Endothelial cell (in vitro differentiated cells): ENCODE measurements around the gene PADI4. TPM values are rescaled to one million over a fixed set of nuclear protein-coding genes. Genes with fewer than 3 reads are reported as not detected.

Source experiments
- DNase-seq: peaks from one replicate; pipeline ENCODE4 v3.0.0; 2021; ENCODE audit warnings: low spot score
- H3K27ac Mint-ChIP-seq: one replicate; pipeline ENCODE4 v1.8.0; 2021; ENCODE audit warnings: mixed read lengths, inconsistent platforms; ENCODE audit not compliant: unreplicated experiment
- H3K27me3 Mint-ChIP-seq: one replicate; pipeline ENCODE4 v1.8.0; 2021; ENCODE audit warnings: mild to moderate bottlenecking, moderate library complexity, mixed read lengths, inconsistent platforms; ENCODE audit not compliant: unreplicated experiment
- H3K36me3 Mint-ChIP-seq: one replicate; pipeline ENCODE4 v1.8.0; 2021; ENCODE audit warnings: mild to moderate bottlenecking, low read depth, mixed read lengths, inconsistent platforms; ENCODE audit not compliant: unreplicated experiment
- H3K4me1 Mint-ChIP-seq: one replicate; pipeline ENCODE4 v1.8.0; 2021; ENCODE audit warnings: mild to moderate bottlenecking, mixed read lengths, inconsistent platforms; ENCODE audit not compliant: unreplicated experiment
- H3K4me3 Mint-ChIP-seq: one replicate; pipeline ENCODE4 v1.8.0; 2021; ENCODE audit warnings: mild to moderate bottlenecking, mixed read lengths, inconsistent platforms; ENCODE audit not compliant: unreplicated experiment
- H3K9me3 Mint-ChIP-seq: one replicate; pipeline ENCODE4 v1.8.0; 2021; ENCODE audit warnings: mixed read lengths, inconsistent platforms; ENCODE audit not compliant: unreplicated experiment
- CTCF ChIP-seq: fragments of 200-600 bp; sonication (generic); IDR thresholded peaks from one replicate; pipeline ENCODE4 v1.5.0; 2021; ENCODE audit warnings: antibody characterized with exemption; ENCODE audit not compliant: unreplicated experiment
- long read RNA-seq: library from polyadenylated mRNA; unstranded; transcript quantifications from one replicate; pipeline ENCODE4 v2.0.0, GENCODE V29; 2020; ENCODE audit not compliant: unreplicated experiment
- total RNA-seq: library from RNA; stranded (reverse); fragmentation: NEBNext Ultra II Directional; extraction: Animal tissue kit (Norgen Biotek cat#: 25700); gene quantifications from one replicate; pipeline ENCODE4 v1.2.1, GENCODE V29; 2021; ENCODE audit not compliant: unreplicated experiment

PADI4 gene
- total RNA-seq: not detected
- long read RNA-seq: 0 reads

DNA sequence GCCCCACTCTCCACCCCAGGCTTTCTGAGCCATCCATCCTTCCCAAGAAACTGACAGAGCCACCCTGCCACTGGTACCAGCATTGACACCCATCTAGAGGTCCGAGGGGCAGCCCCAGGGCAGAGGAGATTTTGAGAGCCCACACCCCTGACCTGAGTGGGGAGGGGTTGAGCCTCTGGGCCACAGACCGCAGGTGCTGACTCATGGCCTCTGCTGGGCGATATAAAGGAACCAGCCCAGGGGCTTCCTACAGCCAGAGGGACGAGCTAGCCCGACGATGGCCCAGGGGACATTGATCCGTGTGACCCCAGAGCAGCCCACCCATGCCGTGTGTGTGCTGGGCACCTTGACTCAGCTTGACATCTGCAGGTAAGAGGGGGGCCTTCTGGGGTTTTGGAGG lies at the start of gene PADI4:
TSS of gene PADI4 (plus strand) at position 252 of the 400 bp plus-strand sequence. CDS start at position 278, 26 bp downstream.
- H3K4me1 Mint-ChIP-seq: no peaks in the 10 kb centered on the region
- peaks cover 1% of the 10 kb centered on the region for H3K9me3 Mint-ChIP-seq
- no peak within 1 kb of the TSS for H3K4me3 Mint-ChIP-seq
- peaks cover 7% of the 10 kb centered on the region for H3K27me3 Mint-ChIP-seq
- DNase-seq: no peak
- no peak for TF ChIP-seq CTCF
- no peak within 1 kb of the TSS for H3K27ac Mint-ChIP-seq
- H3K36me3 Mint-ChIP-seq: peaks cover 2% of the 10 kb centered on the region

DNA sequence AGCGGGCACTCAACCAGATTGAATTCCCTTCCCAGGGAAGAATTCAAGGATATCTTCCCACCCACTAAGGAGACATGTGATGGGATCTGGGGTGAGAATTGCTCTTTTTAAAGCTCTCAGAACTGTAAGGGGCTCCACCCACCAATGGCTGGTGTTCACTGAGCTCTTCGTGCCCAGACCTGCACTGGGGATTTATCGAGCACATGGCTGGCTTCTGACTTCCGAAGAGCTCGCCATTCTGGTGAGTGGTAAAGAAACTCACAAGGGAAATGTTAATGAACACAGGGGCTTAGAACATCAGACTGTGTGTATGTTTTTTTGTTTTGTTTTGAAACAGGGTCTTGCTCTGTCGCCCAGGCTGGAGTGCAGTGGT lies 49.3 kb upstream of the PADI4 start:
- no peak for DNase-seq
- H3K4me3 Mint-ChIP-seq: no peak overlapping the region
- TF ChIP-seq CTCF: no peak
- H3K4me1 Mint-ChIP-seq: no peaks in the 10 kb centered on the region
- H3K27me3 Mint-ChIP-seq: no peaks in the 10 kb centered on the region
- no peaks in the 10 kb centered on the region for H3K36me3 Mint-ChIP-seq
- no peak overlapping the region for H3K27ac Mint-ChIP-seq
- H3K9me3 Mint-ChIP-seq: no peaks in the 10 kb centered on the region

GRCh38 chr1:17259233-17259873 lies 48.6 kb upstream of the PADI4 start:
- DNase-seq: no peak
- H3K27me3 Mint-ChIP-seq: no peaks in the 10 kb centered on the region

DNA sequence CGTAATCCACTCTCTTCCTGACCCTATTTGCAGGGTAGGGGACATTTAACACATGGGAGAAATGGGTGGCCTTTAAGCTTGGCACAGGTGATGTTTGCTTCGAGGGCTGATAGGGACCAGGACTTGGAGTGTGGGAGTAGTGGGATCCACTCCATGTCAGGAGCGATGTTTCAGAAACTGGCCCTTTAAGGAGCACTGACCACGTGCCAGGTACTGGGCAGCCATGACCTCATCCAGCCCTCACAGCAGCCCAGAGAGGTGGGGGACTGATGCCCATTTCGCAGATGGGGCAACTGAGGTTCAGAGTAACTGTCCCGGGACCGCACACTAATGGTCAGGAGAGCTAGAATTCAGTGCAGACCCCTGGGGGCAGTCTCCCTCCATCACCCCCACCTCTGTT lies 47.7 kb upstream of the PADI4 start:
- no peak overlapping the region for H3K27ac Mint-ChIP-seq
- no peak overlapping the region for H3K4me3 Mint-ChIP-seq
- no peak for DNase-seq
- H3K27me3 Mint-ChIP-seq: no peaks in the 10 kb centered on the region
- no peaks in the 10 kb centered on the region for H3K36me3 Mint-ChIP-seq
- TF ChIP-seq CTCF: no peak
- H3K9me3 Mint-ChIP-seq: no peaks in the 10 kb centered on the region
- no peaks in the 10 kb centered on the region for H3K4me1 Mint-ChIP-seq

More at GRCh38 chr1:17259233-17259873, 48.6 kb upstream of the PADI4 start:
- no peak overlapping the region for H3K27ac Mint-ChIP-seq
- no peaks in the 10 kb centered on the region for H3K9me3 Mint-ChIP-seq
- no peaks in the 10 kb centered on the region for H3K36me3 Mint-ChIP-seq
- TF ChIP-seq CTCF: no peak
- H3K4me3 Mint-ChIP-seq: no peak overlapping the region
- H3K4me1 Mint-ChIP-seq: no peaks in the 10 kb centered on the region

GRCh38 chr1:17260738-17261137 lies 47.3 kb upstream of the PADI4 start:
- H3K9me3 Mint-ChIP-seq: no peaks in the 10 kb centered on the region

More at GRCh38 chr1:17260738-17261137, 47.3 kb upstream of the PADI4 start:
- Mint-ChIP-seq H3K4me1 (no peaks in the 10 kb centered on the region), H3K4me3 (no peak overlapping the region), H3K36me3 (no peaks in the 10 kb centered on the region), H3K27me3 (no peaks in the 10 kb centered on the region), H3K27ac (no peak overlapping the region)
- no peak for DNase-seq
- no peak for TF ChIP-seq CTCF
